Fibroblast of skin of abdomen (primary cell): Measurements from ENCODE around the gene TMIE.
"Not testable (repeated sequence)": the region's sequence is repeated elsewhere in the genome, so short reads cannot be mapped to it uniquely, and the experiment has no call there.

Experiments used
- DNase-seq: peaks from one replicate; pipeline ENCODE4 v3.0.0-alpha.2; 2013

The TMIE gene

DNA sequence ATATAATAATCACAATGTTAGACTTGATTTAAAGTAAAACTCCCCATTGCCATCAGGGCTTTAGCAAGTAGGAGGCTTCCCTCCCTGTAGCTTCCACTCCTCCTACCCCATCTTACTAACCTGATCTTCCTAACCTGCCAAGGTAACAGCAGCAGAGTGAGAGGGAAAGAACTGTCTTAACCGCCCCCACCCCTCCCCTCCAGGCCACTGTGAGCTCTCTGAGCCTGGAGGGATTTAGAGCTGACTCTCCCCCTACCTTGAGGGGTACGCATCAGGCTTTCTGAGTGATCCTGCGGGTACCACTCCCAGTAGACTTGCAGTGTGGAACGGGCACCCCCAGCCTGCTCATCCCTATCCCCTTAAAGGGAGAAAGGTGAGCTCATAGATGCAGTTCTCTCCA lies 27.8 kb downstream of the TMIE start:
- no peak for DNase-seq

DNA sequence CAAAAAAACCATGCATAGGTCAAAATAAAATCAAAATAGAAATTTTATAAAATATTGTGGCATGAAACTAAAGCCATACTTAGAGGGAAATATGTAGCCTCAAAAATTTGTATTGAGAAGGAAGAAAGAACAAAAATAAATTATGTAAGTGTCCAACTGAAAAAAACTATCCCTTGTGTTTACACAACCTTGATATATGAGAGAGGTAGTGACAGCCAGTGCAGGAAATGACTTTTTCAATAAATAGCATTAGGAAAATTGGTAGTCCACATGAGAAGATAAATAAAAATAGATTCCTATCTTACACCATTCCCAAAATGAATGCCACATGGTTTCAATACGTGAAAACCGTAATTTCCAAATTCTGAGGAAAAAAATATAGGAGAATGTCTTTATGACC lies 29.6 kb downstream of the TMIE start:
- DNase-seq, result no peak

DNA sequence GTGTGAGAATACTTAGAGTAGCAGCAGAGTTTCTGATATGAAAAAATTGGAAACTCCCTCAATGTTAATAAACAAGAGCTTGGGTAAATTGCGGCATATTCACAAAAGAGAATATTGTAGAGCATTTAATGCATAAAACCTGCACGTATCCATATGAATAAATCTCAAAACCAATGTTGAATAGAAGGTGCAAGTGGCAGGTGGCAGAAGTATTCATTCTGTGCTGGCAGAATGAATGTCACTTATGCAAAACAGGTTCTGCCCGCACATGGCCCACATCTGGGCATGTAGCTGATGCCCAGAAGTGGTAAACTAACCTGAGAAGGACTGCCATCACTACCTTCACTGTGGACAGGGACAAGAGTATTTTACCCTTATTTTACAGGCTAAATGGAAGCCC lies 30.6 kb downstream of the TMIE start:
- DNase-seq, result no peak

DNA sequence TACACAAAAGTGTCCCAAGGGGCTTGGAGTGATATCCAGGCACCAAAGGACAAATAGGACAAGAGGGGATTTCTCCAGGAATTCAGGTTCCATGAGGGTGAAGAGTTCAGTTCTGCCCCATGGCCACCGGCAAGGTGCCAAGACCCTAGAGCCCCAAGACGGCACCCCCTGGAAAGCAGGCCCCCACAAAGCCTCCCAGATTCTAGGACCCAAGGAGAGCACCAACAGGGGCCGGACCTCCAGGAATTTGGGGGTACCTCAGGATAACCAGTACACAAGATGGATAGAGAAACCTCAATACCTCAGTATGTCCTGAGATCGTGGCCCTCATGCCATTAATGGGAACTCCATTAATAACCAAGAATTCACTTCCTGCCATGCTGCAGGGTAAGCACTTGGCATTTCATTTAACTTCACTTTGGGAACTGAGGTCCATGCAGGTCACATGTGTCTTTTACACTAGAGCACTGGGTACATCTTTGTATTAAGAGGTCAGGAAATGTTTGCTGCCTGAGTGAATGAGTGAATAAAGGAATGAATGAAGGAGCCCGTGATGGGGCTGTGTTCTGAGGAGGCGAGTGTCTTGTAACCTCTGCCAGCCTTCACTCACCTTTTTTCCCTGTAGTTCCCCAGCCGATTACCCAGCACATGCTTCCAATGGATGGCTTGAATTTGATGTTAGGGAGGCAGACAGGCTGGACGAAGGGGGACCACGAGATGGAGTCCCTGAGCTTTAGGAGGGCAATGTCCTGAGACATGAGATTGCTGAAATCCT lies 32.0 kb downstream of the TMIE start:
- no peak for DNase-seq

- DNase-seq, result no peak
These were observed 33.6 kb downstream of the TMIE start for GRCh38 chr3:46734773-46735172.

DNA sequence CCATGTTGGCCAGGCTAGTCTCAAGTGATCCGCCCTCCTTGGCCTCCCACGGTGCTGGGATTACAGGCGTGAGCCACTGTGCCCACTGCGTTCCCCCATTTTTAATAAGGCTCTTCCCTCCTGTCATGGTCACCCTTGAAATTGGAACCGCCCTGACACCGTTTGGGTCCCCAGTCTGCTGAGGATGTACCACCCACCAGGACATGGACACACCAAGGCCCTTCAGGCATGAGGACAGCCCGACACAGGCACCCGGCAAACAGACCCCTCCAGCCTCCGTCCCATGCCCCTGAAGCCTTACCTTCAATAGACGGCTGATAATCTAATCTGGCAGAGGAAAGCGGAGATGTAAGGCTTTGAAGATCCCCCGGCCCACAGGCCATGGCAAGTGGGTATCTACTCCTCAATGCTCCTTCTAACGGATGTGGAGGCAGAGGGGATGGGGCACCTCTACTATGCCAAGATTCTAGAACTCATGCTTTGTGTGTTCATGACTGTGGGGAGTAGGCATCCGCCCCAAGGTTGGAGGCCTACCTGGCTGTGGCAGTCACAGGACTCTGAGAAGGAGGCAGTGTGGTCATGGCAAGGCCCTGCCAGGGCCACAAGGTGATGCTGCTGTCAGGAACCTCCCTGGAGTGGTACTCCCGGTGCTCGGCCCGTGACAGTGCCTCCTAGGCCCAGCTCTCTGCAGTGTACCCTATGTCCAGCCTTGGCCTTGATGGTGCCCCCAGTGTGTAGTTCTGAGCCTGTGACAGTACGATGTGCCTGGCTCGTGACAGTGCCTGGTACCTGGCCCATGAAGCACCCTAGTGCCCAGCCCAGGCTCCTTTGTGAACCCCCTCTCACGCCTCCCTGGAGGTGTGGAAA lies 35.0 kb downstream of the TMIE start:
- DNase-seq, result no peak

- DNase-seq, result no peak
These were observed 36.1 kb downstream of the TMIE start for GRCh38 chr3:46737329-46737731.

DNA sequence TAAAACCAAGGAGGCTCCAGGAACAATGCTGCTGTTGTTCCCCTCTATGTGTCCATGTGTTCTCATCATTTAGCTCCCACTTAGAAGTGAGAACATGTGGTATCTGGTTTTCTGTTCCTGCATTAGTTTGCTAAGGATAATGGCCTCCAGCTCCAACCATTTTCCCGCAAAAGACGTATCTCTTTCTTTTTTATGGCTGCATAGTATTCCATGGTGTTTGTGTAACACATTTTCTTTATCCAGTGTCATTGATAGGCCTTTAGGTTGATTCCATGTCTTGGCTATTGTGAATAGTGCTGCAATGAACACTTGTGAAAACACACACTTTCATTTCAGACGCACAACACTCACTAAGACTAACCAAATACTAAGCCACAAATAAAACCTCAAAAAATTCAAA lies 38.4 kb downstream of the TMIE start:
- not testable (repeated sequence) for DNase-seq

- no peak for DNase-seq
These were observed 41.9 kb downstream of the TMIE start for GRCh38 chr3:46742992-46743585.

GRCh38 chr3:46746711-46747110 lies 45.5 kb downstream of the TMIE start:
- DNase-seq, result no peak

DNA sequence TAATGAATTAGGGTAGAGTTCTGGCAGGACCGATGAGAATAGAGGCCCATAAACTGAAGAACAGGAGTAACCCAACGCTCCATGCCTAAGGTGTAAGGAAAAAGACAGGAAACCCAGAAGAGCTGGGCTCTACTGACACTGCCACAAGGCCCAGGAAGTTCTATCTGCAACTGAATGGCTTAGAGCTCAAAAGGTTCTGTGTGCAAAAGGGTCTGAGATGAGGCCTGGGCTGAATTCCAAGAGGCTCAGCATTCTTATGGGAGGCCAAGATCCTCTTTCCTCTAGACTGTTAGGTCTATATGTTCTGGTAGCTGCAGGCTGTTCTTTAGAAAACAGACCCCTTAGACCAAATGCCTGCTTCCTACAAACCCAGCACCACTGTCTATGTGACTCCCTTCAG lies 47.0 kb downstream of the TMIE start:
- DNase-seq, result no peak

- no peak for DNase-seq
These were observed 47.9 kb downstream of the TMIE start for GRCh38 chr3:46749129-46749528.

GRCh38 chr3:46750555-46751038 lies 49.4 kb downstream of the TMIE start:
- no peak for DNase-seq

GRCh38 chr3:46753127-46753526 lies 51.9 kb downstream of the TMIE start:
- DNase-seq, result not testable (repeated sequence)

- no peak for DNase-seq
These were observed 54.5 kb downstream of the TMIE start for GRCh38 chr3:46755646-46756045.

DNA sequence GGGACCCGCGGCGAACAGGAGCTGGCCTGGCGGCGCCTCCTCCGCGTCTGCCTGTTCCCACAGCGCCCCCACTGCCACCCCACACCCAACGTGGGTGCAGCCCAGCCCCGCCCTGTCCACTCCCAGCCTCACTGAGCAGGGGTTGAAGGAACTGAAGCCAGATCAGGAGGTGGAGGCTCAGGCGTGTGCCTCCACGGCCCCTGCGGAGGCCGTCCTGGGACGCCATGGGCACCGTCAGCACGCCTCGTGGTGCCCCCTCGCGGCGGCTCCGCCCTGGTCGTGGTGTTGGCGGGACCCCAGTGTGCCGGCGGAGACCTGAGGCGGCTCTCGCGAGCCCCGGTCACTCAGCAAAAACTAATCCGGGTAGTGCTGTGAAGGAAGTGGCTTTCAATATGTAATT lies 55.5 kb downstream of the TMIE start:
- DNase-seq, result no peak

DNA sequence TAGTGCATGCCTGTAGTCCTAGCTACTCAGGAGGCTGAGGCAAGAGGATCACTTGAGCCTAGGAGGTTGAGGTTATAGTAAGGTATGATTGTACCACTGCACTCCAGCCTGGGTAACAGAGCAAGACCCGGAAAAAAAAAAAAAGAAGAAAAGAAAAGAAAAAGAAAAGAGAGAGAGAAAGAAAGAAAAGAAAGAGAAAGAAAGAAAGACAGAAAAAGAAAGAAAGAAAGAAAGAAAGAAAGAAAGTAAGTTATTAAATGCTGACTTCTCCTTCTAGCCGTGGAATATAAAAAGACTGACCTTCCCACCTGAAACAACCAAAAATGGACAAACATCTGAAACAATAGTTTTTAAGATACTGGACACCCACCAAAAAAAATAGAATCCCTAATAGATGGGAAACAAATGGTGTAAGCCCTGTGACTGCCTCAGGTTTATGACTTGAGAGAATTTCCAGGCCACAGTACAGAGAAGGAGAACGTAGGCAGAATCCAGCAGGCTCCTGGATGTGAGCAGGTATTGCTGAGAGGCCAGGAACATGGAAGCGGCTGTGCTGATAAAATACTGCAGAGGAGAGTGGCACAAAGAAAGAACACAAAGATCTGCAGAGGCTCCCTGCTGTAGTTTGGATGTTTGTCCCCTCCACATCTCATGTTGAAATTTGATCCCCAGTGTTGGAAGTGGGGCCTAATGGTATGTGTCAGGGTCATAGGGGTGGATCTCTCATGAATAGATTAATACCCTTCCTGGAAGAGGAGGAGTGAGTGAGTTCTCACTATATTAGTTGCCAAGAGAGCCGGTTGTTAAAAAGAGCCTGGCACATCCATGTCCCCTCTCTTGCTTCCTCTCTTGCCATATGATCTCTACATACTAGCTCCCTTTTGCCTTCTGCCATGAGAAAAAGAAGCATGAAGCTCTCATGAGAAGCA lies 58.3 kb downstream of the TMIE start:
- DNase-seq, result no peak
